ENCODE measurements around the gene ZNF284. TPM values are rescaled to one million over a fixed set of nuclear protein-coding genes. Genes with fewer than 3 reads are reported as not detected.

The ZNF284 gene
- total RNA-seq, 1 donor from 2014 or later = 5.2 TPM

GRCh38 chr19:44042147-44042546 lies 29.8 kb upstream of the ZNF284 start:
- no peak overlapping the region for H3K27ac Mint-ChIP-seq

GRCh38 chr19:44050740-44051649 lies 21.0 kb upstream of the ZNF284 start:
- peaks cover 23% of the 10 kb centered on the region for H3K27me3 Mint-ChIP-seq
- peak overlapping the region; percentile 95 for H3K27ac Mint-ChIP-seq
- H3K4me3 Mint-ChIP-seq = peak overlapping the region; percentile 99
- peaks cover 16% of the 10 kb centered on the region for H3K36me3 Mint-ChIP-seq
- TF ChIP-seq, protein P1, sequence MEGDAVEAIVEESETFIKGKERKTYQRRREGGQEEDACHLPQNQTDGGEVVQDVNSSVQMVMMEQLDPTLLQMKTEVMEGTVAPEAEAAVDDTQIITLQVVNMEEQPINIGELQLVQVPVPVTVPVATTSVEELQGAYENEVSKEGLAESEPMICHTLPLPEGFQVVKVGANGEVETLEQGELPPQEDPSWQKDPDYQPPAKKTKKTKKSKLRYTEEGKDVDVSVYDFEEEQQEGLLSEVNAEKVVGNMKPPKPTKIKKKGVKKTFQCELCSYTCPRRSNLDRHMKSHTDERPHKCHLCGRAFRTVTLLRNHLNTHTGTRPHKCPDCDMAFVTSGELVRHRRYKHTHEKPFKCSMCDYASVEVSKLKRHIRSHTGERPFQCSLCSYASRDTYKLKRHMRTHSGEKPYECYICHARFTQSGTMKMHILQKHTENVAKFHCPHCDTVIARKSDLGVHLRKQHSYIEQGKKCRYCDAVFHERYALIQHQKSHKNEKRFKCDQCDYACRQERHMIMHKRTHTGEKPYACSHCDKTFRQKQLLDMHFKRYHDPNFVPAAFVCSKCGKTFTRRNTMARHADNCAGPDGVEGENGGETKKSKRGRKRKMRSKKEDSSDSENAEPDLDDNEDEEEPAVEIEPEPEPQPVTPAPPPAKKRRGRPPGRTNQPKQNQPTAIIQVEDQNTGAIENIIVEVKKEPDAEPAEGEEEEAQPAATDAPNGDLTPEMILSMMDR (conservative IDR thresholded peaks at IDR 0.05) = no peak
- no peaks in the 10 kb centered on the region for H3K9me3 Mint-ChIP-seq
- no peak for DNase-seq (ENCODE audit: extremely low spot score, unreplicated experiment)
- H3K4me1 Mint-ChIP-seq (ENCODE audit: unreplicated experiment) = peaks cover 12% of the 10 kb centered on the region

More at GRCh38 chr19:44042147-44042546, 29.8 kb upstream of the ZNF284 start:
- no peak for DNase-seq (ENCODE audit: extremely low spot score, unreplicated experiment)
- Mint-ChIP-seq H3K4me3 (no peak overlapping the region), H3K9me3 (peaks cover 5% of the 10 kb centered on the region), H3K27me3 (peaks cover 33% of the 10 kb centered on the region), H3K4me1 (ENCODE audit: unreplicated experiment) (no peaks in the 10 kb centered on the region), H3K36me3 (no peaks in the 10 kb centered on the region)
- TF ChIP-seq, protein P1 (conservative IDR thresholded peaks at IDR 0.05) = no peak

- Mint-ChIP-seq H3K36me3 (peaks cover 20% of the 10 kb centered on the region), H3K9me3 (no peaks in the 10 kb centered on the region), H3K4me1 (ENCODE audit: unreplicated experiment) (peaks cover 12% of the 10 kb centered on the region), H3K27me3 (peaks cover 20% of the 10 kb centered on the region), H3K27ac (peak within 1 kb of the TSS; percentile 95), H3K4me3 (peak within 1 kb of the TSS; percentile 99)
- TF ChIP-seq, protein P1 (conservative IDR thresholded peaks at IDR 0.05) = no peak
- peak; percentile 90 for DNase-seq (ENCODE audit: extremely low spot score, unreplicated experiment)
These were observed 20.1 kb upstream of the ZNF284 start, which contains the start of gene ZNF223 for GRCh38 chr19:44051650-44052402. ZNF223 (plus strand) TSS chr19:44052036; CDS start chr19:44055177, 3,141 bp downstream.

DNA sequence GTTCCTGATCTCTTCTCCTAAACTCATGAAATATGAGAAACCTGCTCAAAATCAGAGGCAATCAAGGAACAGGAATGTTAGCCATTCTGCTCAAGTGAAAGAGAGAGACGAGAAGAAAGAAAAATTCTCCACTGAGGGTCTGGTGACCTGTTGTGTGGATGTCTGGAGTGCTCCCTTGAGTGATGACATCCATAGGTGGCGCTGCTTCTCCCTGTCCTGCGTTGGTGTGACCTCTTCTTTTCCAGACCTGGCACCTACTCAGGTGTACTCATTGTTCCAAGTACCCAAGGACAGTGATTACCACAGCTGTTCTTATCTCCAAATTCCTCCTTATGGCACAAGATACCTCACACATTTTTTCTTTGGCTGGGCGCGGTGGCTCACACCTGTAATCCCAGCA lies 16.1 kb upstream of the ZNF284 start:
- no peak for DNase-seq (ENCODE audit: extremely low spot score, unreplicated experiment)
- Mint-ChIP-seq H3K27ac (no peak overlapping the region), H3K36me3 (peaks cover 40% of the 10 kb centered on the region), H3K4me1 (ENCODE audit: unreplicated experiment) (peaks cover 12% of the 10 kb centered on the region), H3K27me3 (no peaks in the 10 kb centered on the region), H3K4me3 (no peak overlapping the region), H3K9me3 (no peaks in the 10 kb centered on the region)
- TF ChIP-seq, protein P1 (conservative IDR thresholded peaks at IDR 0.05) = no peak

DNA sequence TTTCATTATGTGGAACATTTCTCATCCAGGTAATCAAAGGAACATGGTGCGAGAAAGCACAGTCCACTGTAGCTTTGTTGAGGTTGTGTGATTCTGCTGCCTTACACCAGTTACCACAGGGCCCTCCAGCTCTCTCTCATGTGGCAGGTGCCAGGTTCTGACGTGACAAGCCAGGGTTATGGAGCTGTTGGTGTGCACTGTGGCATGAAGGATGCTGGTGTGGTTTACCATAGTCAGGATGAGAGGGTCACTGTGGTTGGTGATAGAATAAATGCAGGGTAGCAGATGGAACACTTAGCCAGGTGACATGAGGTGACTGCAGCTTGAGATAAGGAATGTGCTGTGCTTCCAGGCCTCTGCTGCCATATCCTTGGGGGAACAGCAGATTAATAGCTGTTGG lies 12.7 kb upstream of the ZNF284 start:
- H3K4me3 Mint-ChIP-seq = no peak overlapping the region
- no peaks in the 10 kb centered on the region for H3K9me3 Mint-ChIP-seq
- TF ChIP-seq, protein P1 (conservative IDR thresholded peaks at IDR 0.05) = no peak
- no peaks in the 10 kb centered on the region for H3K27me3 Mint-ChIP-seq
- no peaks in the 10 kb centered on the region for H3K4me1 Mint-ChIP-seq (ENCODE audit: unreplicated experiment)
- H3K36me3 Mint-ChIP-seq = peaks cover 62% of the 10 kb centered on the region
- no peak for DNase-seq (ENCODE audit: extremely low spot score, unreplicated experiment)
- no peak overlapping the region for H3K27ac Mint-ChIP-seq

Measured in type B pancreatic cell (in vitro differentiated cells).